H1 (cell line): ENCODE data around the gene LRP5. TPM values are rescaled to one million over a fixed set of nuclear protein-coding genes. Genes with fewer than 3 reads are reported as not detected.

Experiments
- GABPA ChIP-seq: IDR thresholded peaks from 2 replicates; pipeline ENCODE4 v1.6.1; 2011; ENCODE audit warnings: mild to moderate bottlenecking, low read length, moderate library complexity, borderline replicate concordance; ENCODE audit not compliant: insufficient read depth
- JUN ChIP-seq: IDR thresholded peaks from 2 replicates; pipeline ENCODE4 v1.6.1; 2011; ENCODE audit warnings: low read depth, mild to moderate bottlenecking, improper control_type of control experiment, low read length
- KDM1A ChIP-seq: fragments of 200-600, 300-600 bp; sonication (generic); IDR thresholded peaks from 2 replicates; pipeline ENCODE4 v1.7.1; 2016; ENCODE audit warnings: mild to moderate bottlenecking, low read length, borderline replicate concordance
- KDM4A ChIP-seq: IDR thresholded peaks from one replicate; pipeline ENCODE4 v1.7.1; 2012; ENCODE audit warnings: low read depth, mild to moderate bottlenecking, moderate library complexity, low read length, inconsistent platforms; ENCODE audit not compliant: severe bottlenecking
- KDM5A ChIP-seq: fragments of 200-600 bp; IDR thresholded peaks from 2 replicates; pipeline ENCODE4 v1.7.1; 2012; ENCODE audit warnings: mild to moderate bottlenecking, low read length, inconsistent platforms, mixed read lengths
- NRF1 ChIP-seq: IDR thresholded peaks from 2 replicates; pipeline ENCODE4 v1.6.1; 2011; ENCODE audit warnings: mild to moderate bottlenecking, low read depth, low read length, improper control_type of control experiment
- RBBP5 ChIP-seq: IDR thresholded peaks from 2 replicates; pipeline ENCODE4 v1.7.1; 2012; ENCODE audit warnings: low read depth, mild to moderate bottlenecking, inconsistent platforms, low read length, moderate library complexity, borderline replicate concordance
- SP2 ChIP-seq: IDR thresholded peaks from 2 replicates; pipeline ENCODE4 v1.6.1; 2012; ENCODE audit warnings: mild to moderate bottlenecking, low read length, inconsistent platforms
- SRF ChIP-seq: IDR thresholded peaks from 2 replicates; pipeline ENCODE4 v1.6.1; 2011; ENCODE audit warnings: mild to moderate bottlenecking, low read depth, low read length, moderate library complexity
- TAF1 ChIP-seq: IDR thresholded peaks from 2 replicates; pipeline ENCODE4 v1.6.1; 2011; ENCODE audit warnings: mild to moderate bottlenecking, low read depth, low read length
- polyA plus RNA-seq, 7 experiments: library from polyadenylated mRNA; depleted of rRNA in 3 of 7; stranded (reverse) in 5 of 7; unstranded in 2 of 7; fragments of >200 nt in 5 of 7; fragments of 200-250 nt in 2 of 7; gene quantifications; 1 replicate in 5 of 7; 2 replicates in 1 of 7; 4 replicates in 1 of 7; pipeline versions ENCODE4 v1.2.1 to v1.2.3, GENCODE V29; 2011 to 2013; ENCODE audit warnings: missing spikeins in 2 of 7, mixed read lengths in 2 of 7
- total RNA-seq: library from RNA; stranded (reverse); fragmentation: NEBNext Ultra II Directional; extraction: Animal tissue kit (Norgen Biotek cat#: 25700); gene quantifications from 2 replicates; pipeline ENCODE4 v1.2.1, GENCODE V29; 2021

LRP5 gene
- total and polyA plus RNA-seq, 2 of the 8 experiments (the other 6 are each of a cell fraction or from before 2014, with no cell fraction given), result 19.0 to 38.9 TPM

GRCh38 chr11:68312780-68313573, 586 bp downstream of the LRP5 start (continued):
- TF ChIP-seq NRF1 (no peak), KDM5A (no peak), RBBP5 (peak; percentile 53; the same call in 1 of the 2 replicates), JUN (no peak), TAF1 (no peak; the same call in 1 of the 2 replicates), GABPA (no peak), KDM1A (no peak), KDM4A (peak; percentile 75), SRF (no peak), SP2 (no peak)
